ENCODE results near the gene CARD14.
"Not testable (repeated sequence)": the region's sequence is repeated elsewhere in the genome, so short reads cannot be mapped to it uniquely, and the experiment has no call there.

CARD14 gene

DNA sequence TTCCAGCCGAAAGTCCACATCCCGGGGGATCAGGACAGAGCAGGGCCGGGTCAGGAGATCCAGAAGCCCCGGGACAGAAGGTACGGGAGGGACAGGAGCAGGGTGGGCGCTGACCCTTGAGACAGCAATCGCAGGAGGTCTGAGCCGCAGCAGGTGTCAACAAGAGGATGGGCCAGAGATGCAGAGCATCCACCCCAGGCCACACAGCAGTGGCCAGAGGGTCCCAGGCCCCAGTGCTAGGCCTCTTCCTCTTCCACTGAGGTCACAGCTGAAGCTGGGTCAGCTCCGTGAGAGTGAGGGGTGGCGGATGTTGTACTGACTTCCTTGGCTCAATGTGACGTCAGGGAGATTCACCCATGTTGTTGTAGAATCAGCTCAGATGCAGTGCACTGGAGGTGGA lies 82.1 kb downstream of the CARD14 start:
- no peak for DNase-seq (ENCODE audit: low spot score)

GRCh38 chr17:80252871-80253270 lies 83.0 kb downstream of the CARD14 start:
- DNase-seq (ENCODE audit: low spot score) = no peak

- DNase-seq (ENCODE audit: low spot score) = no peak
These were observed 84.0 kb downstream of the CARD14 start for GRCh38 chr17:80253631-80254395.

DNA sequence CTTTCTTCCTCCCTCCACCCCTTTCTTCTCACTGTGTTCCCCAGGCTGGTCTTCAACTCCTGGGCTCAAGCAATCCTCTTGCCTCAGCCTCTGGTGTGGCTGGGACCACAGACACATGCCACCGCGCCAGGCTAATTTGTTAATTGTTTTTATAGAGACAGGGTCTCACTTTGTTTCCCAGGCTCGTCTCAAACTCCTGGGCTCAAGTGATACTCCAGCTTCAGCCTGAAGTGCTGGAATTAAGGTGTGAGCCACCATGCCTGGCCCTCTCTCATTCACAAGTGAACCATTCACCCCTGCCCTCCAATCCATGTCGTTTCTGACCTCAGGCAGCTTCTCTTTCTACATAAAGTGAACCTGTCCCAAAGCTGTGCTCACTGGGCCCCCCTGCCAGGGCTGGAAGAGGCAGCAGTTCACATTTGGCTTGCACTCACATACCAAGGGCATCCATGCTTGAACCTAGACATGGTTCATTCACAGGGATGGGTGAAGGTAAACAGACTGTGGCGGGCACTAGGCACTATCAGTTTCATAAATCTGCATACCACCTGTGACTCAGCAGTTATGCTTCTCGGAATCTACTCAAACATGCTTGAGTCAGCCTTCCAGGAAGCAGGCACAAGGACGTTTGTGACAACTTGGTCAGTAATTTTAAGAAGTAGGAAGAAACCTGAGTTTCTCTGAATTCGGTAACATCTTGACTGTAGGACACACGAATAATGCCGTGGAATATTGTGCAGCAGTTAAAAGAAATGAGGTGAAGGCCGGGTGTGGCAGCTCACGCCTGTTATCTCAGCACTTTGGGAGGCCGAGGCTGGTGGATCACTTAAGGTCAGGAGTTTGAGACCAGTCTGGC lies 84.8 kb downstream of the CARD14 start:
- DNase-seq (ENCODE audit: low spot score) = no peak

DNA sequence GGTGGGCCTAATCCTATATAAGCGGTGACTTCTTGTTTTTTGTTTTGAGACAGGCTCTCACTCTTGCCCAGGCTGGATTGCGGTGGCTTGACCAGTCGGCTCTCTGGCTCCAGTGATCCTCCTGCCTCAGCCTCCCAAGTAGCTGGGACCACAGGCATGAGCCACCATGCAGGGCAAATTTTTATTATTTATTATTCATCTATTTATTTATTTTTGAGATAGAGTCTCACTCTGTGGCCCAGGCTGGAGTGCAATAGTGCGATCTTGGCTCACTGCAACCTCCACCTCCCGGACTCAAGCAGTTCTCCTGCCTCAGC lies 86.2 kb downstream of the CARD14 start:
- no peak for DNase-seq (ENCODE audit: low spot score)

- no peak for DNase-seq (ENCODE audit: low spot score)
These were observed 87.9 kb downstream of the CARD14 start for GRCh38 chr17:80257716-80258213.

DNA sequence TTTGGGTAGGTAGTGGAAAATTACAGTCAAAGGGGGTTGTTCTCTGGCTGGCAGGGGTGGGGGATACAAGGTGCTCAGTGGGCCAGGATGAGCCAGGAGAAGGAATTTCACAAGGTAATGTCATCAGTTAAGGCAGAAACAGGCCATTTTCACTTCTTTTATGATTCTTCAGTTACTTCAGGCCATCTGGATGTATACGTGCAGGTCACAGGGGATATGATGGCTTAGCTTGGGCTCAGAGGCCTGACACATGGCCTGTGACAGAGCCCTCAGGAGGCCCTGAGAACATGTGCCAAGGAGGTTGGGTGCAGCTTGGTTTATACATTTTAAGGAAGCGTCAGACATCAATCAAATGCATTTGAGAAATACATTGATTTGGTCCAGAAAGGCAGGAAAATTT lies 88.5 kb downstream of the CARD14 start:
- not testable (repeated sequence) for DNase-seq (ENCODE audit: low spot score)
